Lower leg skin (tissue), 4 donors: ENCODE results near the gene HDAC4. TPM values are rescaled to one million over a fixed set of nuclear protein-coding genes. Genes with fewer than 3 reads are reported as not detected.

Experiments
- DNase-seq, 2 donors: peaks; one replicate each; pipeline ENCODE4 v3.0.0-alpha.2; 2019; ENCODE audit warnings: low spot score in 2 of 2
- H3K4me3 ChIP-seq: fragments of 200-600 bp; sonication (generic); 2 replicates; pipeline ENCODE4 v1.5.1; 2017; ENCODE audit warnings: mild to moderate bottlenecking, low read depth; ENCODE audit not compliant: poor library complexity, severe bottlenecking
- CTCF ChIP-seq, 3 donors: fragments of 450-650 bp; IDR thresholded peaks; one replicate each; pipeline ENCODE4 v1.5.1; 2016; ENCODE audit warnings: antibody characterized with exemption in 3 of 3, mild to moderate bottlenecking in 3 of 3, moderate library complexity in 2 of 3
- POLR2A ChIP-seq, 2 donors: fragments of 450-650 bp; IDR thresholded peaks; one replicate each; pipeline ENCODE4 v1.6.1; 2016 to 2017; ENCODE audit warnings: antibody characterized with exemption in 2 of 2, mild to moderate bottlenecking in 1 of 2, moderate library complexity in 1 of 2
- WGBS, 2 donors: methylation state at CpG; one replicate each; pipeline ENCODE4 v1.1.5; 2018; 5-methylcytosine and 5-hydroxymethylcytosine counted together
- intact Hi-C: fragments of 100-400 bp; cut with DNase I; formaldehyde crosslinking; loops from one replicate; pipeline ENCODE4 v1.15.0; 2023; ENCODE audit warnings: low total_unique reads
- total RNA-seq, 4 donors: library from RNA; depleted of rRNA; stranded (reverse); fragments of >200 nt; gene quantifications; one replicate each; pipeline ENCODE4 v1.1.0, GENCODE V29; 2016

HDAC4 gene
- total RNA-seq, 4 donors from 2014 or later = 27.4 to 85.5 (median 57.9) TPM

- intact Hi-C loops = no loop called here
- no peak for DNase-seq
- TF ChIP-seq POLR2A (IDR thresholded peaks at IDR 0.05) = no peak
- no peak for TF ChIP-seq CTCF (IDR thresholded peaks at IDR 0.05)
- 88 to 93% methylated on average over 11 of the region's 11 CpGs for whole genome bisulfite sequencing, 2 donors
- H3K4me3 ChIP-seq = no peak overlapping the region
Measured at GRCh38 chr2:239208465-239209180, 192.2 kb downstream of the HDAC4 start.

DNA sequence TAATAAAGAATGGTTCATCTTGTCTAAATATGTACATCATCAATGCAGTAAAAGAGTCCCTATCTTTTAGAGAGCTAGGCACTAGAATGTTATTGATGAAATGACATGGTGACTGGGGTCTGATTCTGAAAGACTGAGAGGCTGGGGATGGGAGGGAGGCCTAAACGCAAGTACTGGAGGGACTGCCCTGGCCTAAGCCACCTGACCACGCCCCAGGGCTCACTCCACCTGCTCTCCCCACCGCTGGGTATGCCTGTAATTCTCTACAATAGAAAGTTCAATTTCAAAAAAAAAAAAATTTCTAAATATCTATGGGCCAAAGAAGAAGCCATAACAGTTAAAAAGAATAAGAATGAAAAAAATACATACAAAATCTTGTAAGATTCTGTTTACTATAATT lies 194.0 kb downstream of the HDAC4 start:
- no peak overlapping the region for H3K4me3 ChIP-seq
- DNase-seq = no peak
- TF ChIP-seq POLR2A (IDR thresholded peaks at IDR 0.05) (no peak), CTCF (IDR thresholded peaks at IDR 0.05) (no peak)
- intact Hi-C loops = no loop called here
- WGBS, 2 donors = 89 to 94% methylated on average over 3 of the region's 3 CpGs

GRCh38 chr2:239206042-239206441 lies 194.8 kb downstream of the HDAC4 start:
- WGBS, 2 donors = 92 to 96% methylated on average over 5 of the region's 5 CpGs
- no peak overlapping the region for H3K4me3 ChIP-seq
- no peak for DNase-seq
- TF ChIP-seq POLR2A (IDR thresholded peaks at IDR 0.05) (no peak), CTCF (IDR thresholded peaks at IDR 0.05) (no peak)
- intact Hi-C loops = no loop called here

- 73 to 77% methylated on average over 11 of the region's 11 CpGs for WGBS, 2 donors
- TF ChIP-seq CTCF (IDR thresholded peaks at IDR 0.05) (no peak), POLR2A (IDR thresholded peaks at IDR 0.05) (no peak)
- DNase-seq = no peak
- intact Hi-C loops = no loop called here
- no peak overlapping the region for H3K4me3 ChIP-seq
Measured at GRCh38 chr2:239204876-239205468, 195.8 kb downstream of the HDAC4 start.

- intact Hi-C loops = no loop called here
- no peak for TF ChIP-seq CTCF (IDR thresholded peaks at IDR 0.05)
- no peak for DNase-seq
Measured at GRCh38 chr2:239204136-239204875, 196.5 kb downstream of the HDAC4 start.

More at GRCh38 chr2:239204136-239204875, 196.5 kb downstream of the HDAC4 start:
- WGBS, 2 donors = 96% methylated on average over 27 to 28 of the region's 28 CpGs
- no peak overlapping the region for H3K4me3 ChIP-seq
